Measurements from ENCODE around the gene C9orf78. TPM values are rescaled to one million over a fixed set of nuclear protein-coding genes. Genes with fewer than 3 reads are reported as not detected.

C9orf78 gene
- total RNA-seq, 1 donor from 2014 or later: 37.7 TPM

DNA sequence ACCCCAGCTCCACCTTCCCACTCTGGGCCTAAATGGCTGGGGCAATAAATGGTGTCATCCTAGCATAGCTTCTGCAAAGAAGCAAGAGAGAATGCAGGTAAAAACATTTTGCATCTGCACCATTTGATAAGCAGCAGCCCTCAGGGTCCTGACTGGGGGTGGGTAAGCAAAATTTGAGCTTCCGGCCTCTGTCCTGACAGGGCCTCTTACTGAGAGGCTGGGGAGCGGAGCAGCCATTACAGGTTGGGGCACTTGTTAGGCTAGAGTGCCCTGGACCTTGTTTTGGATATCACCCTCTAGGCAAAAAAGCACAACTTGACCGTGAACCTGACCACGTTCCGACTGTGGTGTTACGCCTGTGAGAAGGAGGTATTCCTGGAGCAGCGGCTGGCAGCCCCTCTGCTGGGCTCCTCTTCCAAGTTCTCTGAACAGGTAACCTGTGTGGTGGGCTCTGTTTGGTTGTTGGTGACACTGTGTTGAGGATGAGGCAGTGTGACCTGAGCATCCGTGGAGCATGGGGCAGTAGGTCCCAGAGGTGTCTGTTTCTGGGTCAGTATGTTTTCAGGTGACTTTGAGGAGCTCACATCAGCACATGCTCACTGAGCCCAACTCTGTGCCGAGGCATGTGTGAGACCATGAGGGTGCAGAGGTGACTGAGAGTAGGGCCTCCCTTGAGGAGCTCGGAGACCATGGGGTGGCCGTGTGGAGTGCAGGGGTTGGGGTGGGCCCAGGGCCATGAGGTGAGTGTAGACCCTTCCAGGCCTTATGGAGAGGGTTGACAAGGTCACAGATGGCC, 23.3 kb upstream of the C9orf78 start:
- TF ChIP-seq, protein P1, sequence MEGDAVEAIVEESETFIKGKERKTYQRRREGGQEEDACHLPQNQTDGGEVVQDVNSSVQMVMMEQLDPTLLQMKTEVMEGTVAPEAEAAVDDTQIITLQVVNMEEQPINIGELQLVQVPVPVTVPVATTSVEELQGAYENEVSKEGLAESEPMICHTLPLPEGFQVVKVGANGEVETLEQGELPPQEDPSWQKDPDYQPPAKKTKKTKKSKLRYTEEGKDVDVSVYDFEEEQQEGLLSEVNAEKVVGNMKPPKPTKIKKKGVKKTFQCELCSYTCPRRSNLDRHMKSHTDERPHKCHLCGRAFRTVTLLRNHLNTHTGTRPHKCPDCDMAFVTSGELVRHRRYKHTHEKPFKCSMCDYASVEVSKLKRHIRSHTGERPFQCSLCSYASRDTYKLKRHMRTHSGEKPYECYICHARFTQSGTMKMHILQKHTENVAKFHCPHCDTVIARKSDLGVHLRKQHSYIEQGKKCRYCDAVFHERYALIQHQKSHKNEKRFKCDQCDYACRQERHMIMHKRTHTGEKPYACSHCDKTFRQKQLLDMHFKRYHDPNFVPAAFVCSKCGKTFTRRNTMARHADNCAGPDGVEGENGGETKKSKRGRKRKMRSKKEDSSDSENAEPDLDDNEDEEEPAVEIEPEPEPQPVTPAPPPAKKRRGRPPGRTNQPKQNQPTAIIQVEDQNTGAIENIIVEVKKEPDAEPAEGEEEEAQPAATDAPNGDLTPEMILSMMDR (IDR thresholded peaks at IDR 0.05): no peak
- peak; percentile 42 for DNase-seq (ENCODE audit: low spot score)
- no peaks in the 10 kb centered on the region for H3K9me3 Mint-ChIP-seq (ENCODE audit: low read depth)
- H3K4me3 Mint-ChIP-seq (ENCODE audit: unreplicated experiment): no peak overlapping the region
- H3K27ac Mint-ChIP-seq (ENCODE audit: unreplicated experiment): no peak overlapping the region
- peaks cover 23% of the 10 kb centered on the region for H3K36me3 Mint-ChIP-seq (ENCODE audit: low read depth)
- peaks cover 25% of the 10 kb centered on the region for H3K4me1 Mint-ChIP-seq (ENCODE audit: low read depth)
- H3K27me3 Mint-ChIP-seq (ENCODE audit: low read depth): no peaks in the 10 kb centered on the region

DNA sequence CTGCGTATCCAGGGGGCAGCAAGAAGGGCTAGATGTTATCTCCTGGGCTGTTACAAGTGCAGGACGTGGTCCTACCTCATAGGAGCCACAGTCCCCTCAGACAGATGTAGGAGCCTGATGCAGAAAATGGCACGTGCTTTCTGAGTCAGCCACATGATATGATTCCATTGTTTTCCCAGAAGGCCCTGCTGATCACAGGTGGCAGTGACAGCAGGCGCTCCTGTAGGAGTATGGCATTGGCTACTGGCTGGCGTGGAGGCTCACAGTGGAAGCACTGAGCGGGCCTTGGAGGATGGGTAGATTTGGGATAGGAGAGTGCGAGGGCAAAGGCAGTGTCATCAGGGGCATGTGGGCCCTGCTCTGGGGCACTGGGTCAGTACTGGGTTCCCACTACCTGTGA, 22.1 kb upstream of the C9orf78 start:
- Mint-ChIP-seq H3K9me3 (ENCODE audit: low read depth) (no peaks in the 10 kb centered on the region), H3K36me3 (ENCODE audit: low read depth) (peaks cover 23% of the 10 kb centered on the region), H3K4me1 (ENCODE audit: low read depth) (peaks cover 25% of the 10 kb centered on the region), H3K27me3 (ENCODE audit: low read depth) (no peaks in the 10 kb centered on the region), H3K4me3 (ENCODE audit: unreplicated experiment) (peak overlapping the region; percentile 16), H3K27ac (ENCODE audit: unreplicated experiment) (peak overlapping the region; percentile 88)
- TF ChIP-seq, protein P1 (IDR thresholded peaks at IDR 0.05): no peak
- no peak for DNase-seq (ENCODE audit: low spot score)

DNA sequence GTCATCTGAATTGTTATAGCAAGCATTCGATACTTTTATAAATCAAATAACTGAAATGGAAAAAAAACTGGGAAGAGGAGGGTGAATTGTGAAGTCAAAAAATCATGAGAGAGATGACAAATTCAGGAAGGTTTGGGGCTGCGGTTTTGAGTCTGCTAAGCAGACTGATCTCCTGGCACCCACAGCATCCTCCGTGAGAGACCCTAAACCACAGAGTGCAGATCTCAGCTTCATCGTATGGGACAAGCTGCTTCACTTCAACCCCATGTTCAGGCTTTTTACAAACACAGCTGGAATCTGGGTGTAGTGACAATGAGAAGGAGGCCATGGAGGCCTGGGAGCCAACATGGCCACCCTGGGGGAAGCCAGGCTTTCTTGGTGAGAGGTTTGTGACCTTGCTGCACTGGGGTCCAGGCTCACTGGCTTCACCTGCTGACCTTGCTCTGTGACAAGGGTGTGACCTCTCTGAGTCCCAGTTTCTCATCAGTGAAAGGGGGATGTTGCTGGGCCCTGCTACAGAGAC, 19.6 kb upstream of the C9orf78 start:
- H3K27ac Mint-ChIP-seq (ENCODE audit: unreplicated experiment): no peak overlapping the region
- TF ChIP-seq, protein P1 (IDR thresholded peaks at IDR 0.05): no peak
- H3K9me3 Mint-ChIP-seq (ENCODE audit: low read depth): no peaks in the 10 kb centered on the region
- peaks cover 48% of the 10 kb centered on the region for H3K4me1 Mint-ChIP-seq (ENCODE audit: low read depth)
- no peaks in the 10 kb centered on the region for H3K27me3 Mint-ChIP-seq (ENCODE audit: low read depth)
- no peak for DNase-seq (ENCODE audit: low spot score)
- H3K36me3 Mint-ChIP-seq (ENCODE audit: low read depth): peaks cover 24% of the 10 kb centered on the region
- no peak overlapping the region for H3K4me3 Mint-ChIP-seq (ENCODE audit: unreplicated experiment)

DNA sequence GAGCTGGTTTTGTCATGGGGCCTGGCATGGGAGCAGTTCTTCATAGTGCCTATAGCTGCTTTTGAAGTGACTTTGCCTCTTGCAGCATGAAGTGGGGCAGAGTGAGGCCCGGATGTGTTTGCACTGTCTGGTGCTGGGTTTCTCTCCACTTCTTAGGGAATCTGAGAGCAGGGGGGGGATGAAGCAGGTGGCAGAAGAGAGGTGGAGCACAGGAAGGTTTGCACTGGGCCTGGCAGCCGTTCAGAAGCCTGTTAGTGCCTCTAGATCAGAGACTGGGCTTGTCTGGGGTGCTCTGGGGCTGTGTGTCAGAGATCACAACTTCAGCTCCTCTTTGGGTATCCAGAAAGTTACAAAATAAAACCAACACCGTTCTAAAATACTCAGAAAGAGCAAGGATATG, 18.5 kb upstream of the C9orf78 start:
- Mint-ChIP-seq H3K4me3 (ENCODE audit: unreplicated experiment) (no peak overlapping the region), H3K27ac (ENCODE audit: unreplicated experiment) (no peak overlapping the region), H3K36me3 (ENCODE audit: low read depth) (peaks cover 23% of the 10 kb centered on the region), H3K4me1 (ENCODE audit: low read depth) (peaks cover 52% of the 10 kb centered on the region), H3K9me3 (ENCODE audit: low read depth) (no peaks in the 10 kb centered on the region), H3K27me3 (ENCODE audit: low read depth) (no peaks in the 10 kb centered on the region)
- TF ChIP-seq, protein P1 (IDR thresholded peaks at IDR 0.05): no peak
- no peak for DNase-seq (ENCODE audit: low spot score)

DNA sequence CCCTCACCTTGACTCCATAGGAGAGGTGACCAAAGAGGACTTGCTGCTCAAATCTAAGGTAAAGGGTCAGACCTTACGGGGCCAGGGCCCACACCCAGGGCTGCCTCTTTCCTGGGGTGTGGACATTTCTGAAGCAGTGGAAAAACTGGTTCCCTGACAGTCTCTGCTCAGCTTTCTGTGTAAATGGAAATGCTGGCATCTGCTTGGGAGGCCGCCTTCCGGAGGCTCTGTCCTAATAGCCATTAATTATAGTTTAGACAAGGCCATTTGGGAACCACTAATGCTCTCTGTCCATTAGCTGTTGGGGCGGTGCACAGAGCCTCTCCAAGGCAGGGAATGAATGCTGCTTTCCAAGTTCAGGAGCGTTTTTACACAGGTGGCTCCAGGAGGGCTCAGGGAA, 17.5 kb upstream of the C9orf78 start:
- Mint-ChIP-seq H3K36me3 (ENCODE audit: low read depth) (peaks cover 21% of the 10 kb centered on the region), H3K4me3 (ENCODE audit: unreplicated experiment) (no peak overlapping the region), H3K9me3 (ENCODE audit: low read depth) (no peaks in the 10 kb centered on the region), H3K27me3 (ENCODE audit: low read depth) (no peaks in the 10 kb centered on the region), H3K4me1 (ENCODE audit: low read depth) (peaks cover 52% of the 10 kb centered on the region), H3K27ac (ENCODE audit: unreplicated experiment) (no peak overlapping the region)
- TF ChIP-seq, protein P1 (IDR thresholded peaks at IDR 0.05): no peak
- no peak for DNase-seq (ENCODE audit: low spot score)

All from chondrocyte (in vitro differentiated cells).